Stimulated activated CD8-positive, alpha-beta memory T cell treated with anti-CD3 and anti-CD28 coated beads, Interleukin-12 subunit alpha, Interleukin-12 subunit beta, amount 100 ng/mL, for 1 hour (primary cell): ENCODE data around the gene BEST4.
"Not testable (repeated sequence)": the region's sequence is repeated elsewhere in the genome, so short reads cannot be mapped to it uniquely, and the experiment has no call there.

Experiments used
- DNase-seq: peaks from one replicate; pipeline ENCODE4 v3.0.0-alpha.2; 2020; ENCODE audit warnings: low read depth

The BEST4 gene

DNA sequence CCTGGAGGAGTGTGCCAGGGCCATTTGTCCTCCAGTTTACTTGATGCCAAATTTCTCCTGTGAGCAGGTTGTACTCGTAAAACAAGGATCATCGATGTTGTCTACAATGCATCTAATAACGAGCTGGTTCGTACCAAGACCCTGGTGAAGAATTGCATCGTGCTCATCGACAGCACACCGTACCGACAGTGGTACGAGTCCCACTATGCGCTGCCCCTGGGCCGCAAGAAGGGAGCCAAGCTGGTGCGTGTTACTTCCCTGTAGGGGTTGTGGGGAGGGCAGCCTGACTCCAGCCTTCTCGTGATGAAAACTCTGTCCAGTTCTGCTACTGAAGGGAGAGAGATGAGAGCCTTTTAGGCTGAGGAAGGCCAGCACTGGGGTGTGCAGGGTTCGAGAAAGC lies 10.4 kb downstream of the BEST4 start:
- DNase-seq, result no peak

DNA sequence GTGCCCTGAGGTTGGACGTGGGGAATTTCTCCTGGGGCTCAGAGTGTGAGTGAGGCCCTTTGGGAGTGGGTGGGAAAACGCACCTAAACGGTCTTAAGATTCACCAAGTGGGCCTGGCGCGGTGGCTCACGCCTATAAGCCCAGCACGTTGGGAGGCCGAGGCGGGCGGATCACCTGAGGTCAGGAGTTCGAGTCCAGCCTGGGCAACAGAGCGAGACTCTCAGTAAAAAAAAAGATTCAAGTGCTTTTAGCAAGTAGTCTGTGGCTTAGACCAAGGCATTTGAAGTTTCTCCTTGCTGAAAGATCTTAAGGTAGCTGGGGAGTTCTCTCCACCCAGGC lies 11.3 kb downstream of the BEST4 start:
- DNase-seq, result no peak

DNA sequence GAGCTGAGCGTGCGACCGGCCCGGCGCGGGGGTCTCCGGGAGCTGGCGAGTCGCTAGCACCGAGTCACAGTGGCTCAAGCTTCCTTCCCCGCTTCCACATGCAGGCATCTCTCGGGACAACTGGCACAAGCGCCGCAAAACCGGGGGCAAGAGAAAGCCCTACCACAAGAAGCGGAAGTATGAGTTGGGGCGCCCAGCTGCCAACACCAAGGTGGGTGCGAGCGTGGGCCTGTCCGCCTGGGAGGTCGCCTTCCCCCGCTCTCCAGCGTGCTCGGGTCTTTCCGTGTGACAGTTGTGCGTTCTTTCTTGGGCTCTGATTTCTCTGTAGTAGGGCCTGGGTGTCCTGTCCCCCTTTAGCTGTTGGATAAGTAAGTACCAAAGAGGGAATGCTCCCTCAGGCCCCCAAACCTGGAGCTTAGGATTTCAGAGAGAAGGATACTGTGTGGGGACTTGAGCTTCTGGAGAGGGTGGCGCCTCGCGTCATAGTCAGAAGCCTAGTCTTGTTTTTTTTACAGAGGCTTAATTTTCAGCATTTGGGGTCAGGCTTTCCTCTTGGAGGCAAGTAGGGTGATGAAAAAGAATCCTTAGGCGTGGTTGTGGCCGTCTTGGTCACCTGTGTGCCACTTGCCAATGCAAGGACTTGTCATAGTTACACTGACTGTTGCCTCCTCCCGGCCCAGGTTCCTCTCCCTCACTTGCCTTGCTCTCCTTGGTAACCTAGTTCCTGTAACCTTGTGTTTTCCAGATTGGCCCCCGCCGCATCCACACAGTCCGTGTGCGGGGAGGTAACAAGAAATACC lies 11.8 kb downstream of the BEST4 start:
- no peak for DNase-seq

DNA sequence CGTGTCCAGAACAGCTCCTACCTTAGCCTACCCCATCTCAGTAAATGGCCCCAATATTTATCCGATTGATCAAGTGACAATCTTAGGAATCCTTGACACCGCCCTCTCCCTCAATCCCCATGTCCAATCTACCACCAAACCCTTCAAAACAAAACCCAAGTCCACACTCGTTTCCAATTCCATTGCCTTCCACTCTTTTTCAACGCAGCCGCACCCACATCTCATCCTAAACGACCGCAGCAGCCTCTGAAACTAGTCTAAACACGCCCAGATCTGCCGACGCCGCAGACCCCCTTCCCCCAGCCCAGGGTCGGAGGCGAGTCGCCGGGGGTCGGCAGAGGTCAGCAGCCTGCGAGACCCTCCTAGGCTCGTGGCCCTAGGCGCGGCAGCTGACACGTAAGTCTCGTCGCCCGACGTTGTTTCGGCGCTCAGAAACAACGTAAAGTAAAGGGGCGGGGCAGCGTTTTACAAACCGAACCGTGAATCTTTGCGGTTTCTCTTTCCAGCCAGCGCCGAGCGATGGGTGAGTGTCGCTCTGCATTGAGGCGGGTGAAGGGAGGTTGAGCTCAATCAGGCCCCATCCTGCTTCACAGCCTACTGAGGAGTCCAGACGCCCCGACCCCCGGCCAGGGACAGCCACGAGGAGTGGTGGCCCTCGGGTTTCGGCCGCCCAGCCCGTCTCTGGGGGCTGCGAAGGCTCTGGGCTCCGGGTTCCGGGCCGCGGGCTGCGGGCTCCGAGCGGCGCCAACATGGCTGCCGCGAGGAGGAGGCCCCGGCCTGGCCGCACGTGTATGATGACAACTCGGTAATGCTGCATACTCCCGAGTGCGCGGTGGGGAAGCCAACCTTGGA lies 12.7 kb downstream of the BEST4 start, which contains the start of gene RPS8:
Gene RPS8 (plus strand): TSS at position 463 of the 852 bp plus-strand sequence. CDS start 57 bp downstream, at position 520.
- DNase-seq, result peak; percentile 83

DNA sequence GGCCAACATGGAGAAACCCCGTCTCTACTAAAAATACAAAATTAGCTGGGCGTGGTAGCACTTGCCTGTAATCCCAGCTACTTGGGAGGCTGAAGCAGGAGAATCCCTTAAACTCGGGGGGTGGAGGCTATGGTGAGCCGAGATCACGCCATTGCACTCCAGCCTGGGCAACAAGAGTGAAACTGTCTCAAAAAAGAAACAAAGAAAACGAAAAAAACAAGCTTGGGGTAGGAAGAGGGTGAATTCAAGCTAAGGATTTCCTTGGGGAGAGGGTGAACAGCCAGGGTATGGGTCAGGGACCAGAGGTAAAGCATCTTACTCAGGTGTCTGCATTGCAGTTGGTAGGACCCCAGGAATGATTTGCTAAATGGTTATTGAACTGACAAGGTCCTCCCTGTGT lies 21.5 kb downstream of the BEST4 start:
- DNase-seq, result not testable (repeated sequence)

DNA sequence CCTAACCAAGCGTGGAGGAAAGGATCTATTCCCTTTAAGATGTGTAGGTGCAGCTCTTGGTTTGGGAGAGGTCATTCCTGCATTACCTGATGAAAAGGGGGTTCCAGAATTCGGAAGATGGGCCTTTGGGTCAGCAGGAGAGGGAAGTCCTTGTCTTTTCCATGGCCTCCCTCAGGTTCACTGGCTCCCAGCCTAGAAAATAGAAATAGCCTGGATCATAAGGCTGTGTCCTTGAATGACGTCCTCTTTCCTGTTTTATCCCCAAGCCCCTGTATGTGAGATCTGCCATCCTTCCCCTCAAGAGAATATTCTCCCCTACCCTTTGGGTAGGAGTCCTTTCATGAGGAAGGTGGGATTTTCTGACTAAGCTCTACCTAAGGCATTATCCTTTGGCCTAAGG lies 27.1 kb downstream of the BEST4 start:
- DNase-seq, result no peak

DNA sequence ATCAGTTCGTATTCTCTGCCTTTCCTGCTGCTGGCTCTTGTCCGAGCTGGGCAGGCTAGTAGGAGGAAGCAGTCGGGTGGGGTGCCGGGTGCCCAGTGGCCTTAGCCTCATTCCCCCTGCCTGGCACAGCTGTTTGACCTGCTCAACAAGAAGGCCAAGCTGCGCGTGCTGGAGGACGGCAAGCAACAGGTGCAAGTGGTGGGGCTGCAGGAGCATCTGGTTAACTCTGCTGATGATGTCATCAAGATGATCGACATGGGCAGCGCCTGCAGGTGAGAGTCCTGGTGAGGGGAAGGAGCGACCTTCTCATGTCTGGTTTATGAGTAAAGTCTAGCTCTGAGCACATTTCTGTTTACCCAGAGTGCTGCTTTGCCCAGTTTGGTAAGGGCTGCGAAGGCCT lies 28.9 kb downstream of the BEST4 start:
- DNase-seq, result no peak

DNA sequence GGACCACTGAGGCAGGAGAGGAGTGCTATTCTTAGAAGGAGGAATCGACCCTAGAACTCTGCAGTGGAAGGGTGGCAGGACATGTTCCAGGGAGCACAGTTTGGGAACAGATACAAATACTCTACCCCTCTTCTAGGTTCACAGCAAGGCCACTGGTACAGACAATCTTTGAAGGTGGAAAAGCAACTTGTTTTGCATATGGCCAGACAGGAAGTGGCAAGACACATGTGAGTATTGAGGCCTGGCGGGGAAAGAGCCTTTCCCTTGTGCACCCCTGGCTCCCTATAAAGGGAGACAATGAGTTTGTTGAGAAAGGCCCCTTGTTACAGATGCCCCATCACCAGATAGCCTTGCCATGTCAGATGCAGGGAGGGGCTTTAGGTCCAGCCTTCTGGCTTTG lies 30.6 kb downstream of the BEST4 start:
- DNase-seq, result no peak

DNA sequence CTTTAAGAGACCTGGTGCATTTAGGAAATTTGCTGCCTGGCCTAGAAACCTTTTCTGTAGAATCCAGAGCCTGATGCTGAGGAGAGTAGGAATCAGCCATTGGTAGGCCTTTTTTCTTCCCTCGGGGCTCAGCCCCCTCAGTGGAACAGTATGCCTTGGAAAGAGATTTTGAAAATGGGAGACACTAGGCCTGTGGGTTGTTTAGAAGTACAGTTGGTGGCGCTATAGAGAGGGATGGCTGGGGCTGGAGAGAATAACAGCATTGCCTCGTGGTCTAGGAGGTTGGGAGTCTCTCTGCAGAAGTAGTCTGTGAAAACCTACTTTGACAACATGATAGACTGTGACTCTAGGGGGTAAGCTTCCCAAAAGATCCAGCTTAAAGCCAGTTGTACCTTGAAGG lies 40.1 kb downstream of the BEST4 start:
- DNase-seq, result no peak

DNA sequence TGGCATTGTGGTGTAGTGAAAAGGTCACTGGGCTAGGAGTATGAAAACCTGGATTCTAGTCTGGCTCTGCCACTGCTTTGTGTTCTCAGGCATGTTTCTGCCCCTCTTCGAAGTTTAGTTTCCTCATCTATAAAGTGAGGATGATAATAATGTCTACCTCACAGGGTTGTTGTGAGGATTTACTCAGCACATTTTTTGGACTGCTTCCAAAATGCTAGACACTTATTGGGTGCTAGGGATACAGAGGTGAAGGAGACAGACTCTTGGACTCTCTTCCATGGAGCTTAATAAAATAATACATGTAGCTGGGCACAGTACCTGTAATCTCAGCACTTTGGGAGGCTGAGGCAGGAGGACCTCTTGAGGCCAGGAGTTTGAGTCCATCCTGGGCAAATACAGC lies 44.8 kb downstream of the BEST4 start:
- no peak for DNase-seq

DNA sequence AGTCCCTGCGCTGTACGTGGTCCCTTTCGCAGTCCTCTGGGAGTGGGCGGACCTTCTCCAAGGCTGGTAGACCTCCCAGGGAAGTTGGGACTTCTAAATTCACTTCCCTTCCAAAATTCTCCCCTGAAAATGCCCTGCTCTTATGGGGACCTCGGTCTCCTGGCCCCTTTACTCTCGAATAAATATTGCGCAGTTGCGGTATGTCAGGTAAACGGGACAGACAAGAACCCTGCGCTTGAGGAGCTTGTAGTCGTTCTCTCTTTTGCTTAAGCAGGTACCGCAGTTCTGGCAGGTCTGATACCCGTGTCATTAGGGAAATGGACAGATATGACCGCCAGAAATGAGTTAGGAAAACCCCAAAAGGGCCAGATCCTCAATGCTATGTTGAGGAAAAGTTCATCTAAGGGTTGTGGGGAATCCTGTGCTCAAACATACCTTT lies 47.8 kb downstream of the BEST4 start:
- DNase-seq, result no peak

DNA sequence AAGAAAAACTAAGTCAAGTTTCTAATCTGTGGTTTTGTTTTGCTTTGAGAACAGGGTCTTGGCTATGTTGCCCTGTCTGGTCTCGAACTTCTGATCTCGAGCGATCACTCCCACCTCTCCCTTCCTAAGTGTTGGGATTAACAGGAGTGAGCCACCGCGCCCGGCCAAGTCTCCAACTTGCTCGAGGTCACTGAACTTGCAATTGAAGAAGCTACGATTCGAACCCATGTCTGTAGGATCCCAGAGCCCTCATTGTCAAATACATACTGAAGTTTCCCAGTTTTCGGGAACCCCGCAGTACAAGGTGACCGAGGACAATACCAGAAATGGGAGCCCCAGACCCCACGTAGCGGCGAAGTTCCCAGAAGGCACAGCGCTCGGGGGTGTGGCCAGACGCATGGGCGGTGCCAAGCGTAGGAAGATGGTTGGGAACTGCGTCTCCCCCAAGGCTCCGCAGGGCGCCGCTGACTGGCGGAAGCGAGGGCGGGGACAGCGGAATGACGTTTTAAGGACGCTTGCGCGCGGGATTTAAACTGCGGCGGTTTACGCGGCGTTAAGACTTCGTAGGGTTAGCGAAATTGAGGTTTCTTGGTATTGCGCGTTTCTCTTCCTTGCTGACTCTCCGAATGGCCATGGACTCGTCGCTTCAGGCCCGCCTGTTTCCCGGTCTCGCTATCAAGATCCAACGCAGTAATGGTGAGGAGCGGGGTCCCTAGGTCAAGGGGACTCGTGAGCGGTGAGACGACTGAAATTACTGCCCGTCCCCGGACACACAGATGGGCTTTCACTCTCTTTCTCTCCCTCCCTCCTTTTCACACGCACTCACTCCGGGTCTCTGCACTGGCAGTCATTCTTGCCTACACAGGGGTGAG lies 48.4 kb downstream of the BEST4 start, which contains the start of gene KIF2C:
Gene KIF2C (plus strand): TSS at position 531 of the 872 bp plus-strand sequence. CDS start 96 bp downstream, at position 627.
- DNase-seq, result peak; percentile 92

DNA sequence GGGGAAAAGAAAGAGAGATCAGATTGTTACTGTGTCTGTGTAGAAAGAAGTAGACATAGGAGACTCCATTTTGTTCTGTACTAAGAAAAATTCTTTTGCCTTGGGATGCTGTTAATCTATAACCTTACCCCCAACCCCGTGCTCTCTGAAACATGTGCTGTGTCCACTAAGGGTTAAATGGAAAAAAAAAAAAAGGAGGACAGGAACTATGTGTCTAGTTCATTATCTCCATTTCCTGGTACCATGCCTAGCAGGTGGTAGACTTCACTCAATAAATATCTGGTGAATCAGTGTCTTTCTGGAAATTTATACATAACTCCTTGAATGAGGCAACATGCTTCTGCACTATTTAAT lies 49.0 kb downstream of the BEST4 start:
- DNase-seq, result not testable (repeated sequence)

DNA sequence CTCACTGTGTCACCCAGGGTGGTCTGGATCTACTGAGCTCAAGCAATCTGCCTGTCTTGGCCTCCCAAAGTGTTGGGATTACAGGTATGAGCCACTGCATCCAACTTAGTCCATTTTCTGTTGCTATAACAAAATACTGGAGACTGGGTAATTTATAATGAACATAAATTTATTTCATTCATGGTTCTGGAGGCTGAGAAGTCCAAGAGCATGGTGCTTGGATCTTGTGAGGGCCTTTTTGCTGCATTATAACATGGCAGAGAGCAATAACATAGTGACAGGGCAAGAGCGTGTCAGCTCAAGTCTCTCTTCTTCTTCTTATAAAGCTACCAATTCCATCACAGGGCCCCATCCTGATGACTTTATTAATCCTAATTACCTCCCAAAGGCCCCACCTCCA lies 52.0 kb downstream of the BEST4 start:
- DNase-seq, result no peak

DNA sequence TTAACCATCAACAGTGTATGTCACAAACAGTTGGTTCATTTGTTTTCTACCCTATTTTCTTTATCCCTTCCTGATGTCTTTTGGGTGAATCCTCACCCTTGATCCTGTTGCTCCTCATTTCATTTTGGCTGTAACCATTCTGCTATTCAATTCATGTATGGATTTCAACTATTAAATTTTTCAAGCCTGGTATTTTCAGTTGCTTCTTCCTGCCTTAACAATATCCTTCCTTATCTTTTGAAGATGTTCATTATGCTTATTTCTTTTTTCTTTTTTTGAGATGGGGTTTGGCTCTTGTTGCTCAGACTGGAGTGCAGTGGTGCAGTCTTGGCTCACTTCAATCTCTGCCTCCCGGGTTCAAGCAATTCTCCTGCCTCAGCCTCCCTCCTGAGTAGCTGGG lies 54.2 kb downstream of the BEST4 start:
- DNase-seq, result no peak
